HG02870 (cell line): ENCODE results near the gene FOLR2.

Source experiments
- ATAC-seq: cut with Tn5 transposase; IDR thresholded peaks from one replicate; pipeline ENCODE4 v1.9.1; 2021; ENCODE audit warnings: mild to moderate bottlenecking, moderate library complexity; ENCODE audit not compliant: unreplicated experiment

FOLR2 gene

GRCh38 chr11:72239849-72240460, 23.4 kb downstream of the FOLR2 start:
- ATAC-seq = no peak

- ATAC-seq = no peak
Measured at GRCh38 chr11:72240461-72241290, 24.1 kb downstream of the FOLR2 start.

GRCh38 chr11:72241291-72241781, 24.7 kb downstream of the FOLR2 start:
- no peak for ATAC-seq

GRCh38 chr11:72242141-72242540, 25.5 kb downstream of the FOLR2 start:
- no peak for ATAC-seq

GRCh38 chr11:72243173-72244059, 26.8 kb downstream of the FOLR2 start:
- no peak for ATAC-seq

- no peak for ATAC-seq
Measured at GRCh38 chr11:72244060-72244360, 27.4 kb downstream of the FOLR2 start, which contains the start of gene PHOX2A. TSS of gene PHOX2A (minus strand) at chr11:72244176. CDS start at chr11:72244004, 172 bp downstream.

GRCh38 chr11:72244361-72245262, 28.0 kb downstream of the FOLR2 start:
- no peak for ATAC-seq

GRCh38 chr11:72245263-72245816, 28.7 kb downstream of the FOLR2 start:
- no peak for ATAC-seq

- no peak for ATAC-seq
Measured at GRCh38 chr11:72247584-72247983, 31.0 kb downstream of the FOLR2 start.

GRCh38 chr11:72249961-72250360, 33.4 kb downstream of the FOLR2 start:
- ATAC-seq = no peak

GRCh38 chr11:72250661-72251464, 34.3 kb downstream of the FOLR2 start:
- ATAC-seq = no peak

GRCh38 chr11:72251614-72252013, 35.0 kb downstream of the FOLR2 start:
- ATAC-seq = no peak

- ATAC-seq = no peak
Measured at GRCh38 chr11:72253392-72253791, 36.8 kb downstream of the FOLR2 start.

GRCh38 chr11:72254299-72254993, 37.9 kb downstream of the FOLR2 start:
- ATAC-seq = no peak

GRCh38 chr11:72257570-72257969, 41.0 kb downstream of the FOLR2 start:
- no peak for ATAC-seq

GRCh38 chr11:72259490-72259889, 42.9 kb downstream of the FOLR2 start:
- no peak for ATAC-seq

GRCh38 chr11:72260574-72260973, 44.0 kb downstream of the FOLR2 start:
- ATAC-seq = no peak

GRCh38 chr11:72263361-72263760, 46.8 kb downstream of the FOLR2 start:
- ATAC-seq = no peak

- ATAC-seq = no peak
Measured at GRCh38 chr11:72265951-72266350, 49.4 kb downstream of the FOLR2 start.
